Measurements from ENCODE around the gene GNPTG. TPM values are rescaled to one million over a fixed set of nuclear protein-coding genes. Genes with fewer than 3 reads are reported as not detected.

Gene GNPTG
- total and polyA plus RNA-seq, 2 of the 13 experiments (the other 11 are each of a cell fraction or from before 2014, with no cell fraction given) = 22.7 to 71.1 TPM

- no peak for TF ChIP-seq ZNF407 (CRISPR knock-in tag; IDR thresholded peaks at IDR 0.05; ENCODE audit: not compliant biosample characterization)
- no peak for TF ChIP-seq CENPX (CRISPR knock-in tag; IDR thresholded peaks at IDR 0.05)
- TF ChIP-seq KAT7 (CRISPR knock-in tag; IDR thresholded peaks at IDR 0.05; ENCODE audit: borderline replicate concordance) = peak; percentile 34; the same call in 1 of the 2 replicates
- no peak for TF ChIP-seq ZNF30 (CRISPR knock-in tag; IDR thresholded peaks at IDR 0.05)
- TF ChIP-seq ZMAT5 (CRISPR knock-in tag; IDR thresholded peaks at IDR 0.05; ENCODE audit: borderline replicate concordance, low read depth) = no peak
- TF ChIP-seq TRIM24 (CRISPR knock-in tag; IDR thresholded peaks at IDR 0.05) = no peak
- 0 out of 2 replicates have a peak, but pooled peaks have one; percentile 38 for TF ChIP-seq MEIS2 (CRISPR knock-in tag; IDR thresholded peaks at IDR 0.05)
- TF ChIP-seq SKI (IDR thresholded peaks at IDR 0.05; ENCODE audit: partially characterized antibody) = no peak
- TF ChIP-seq RORA (CRISPR knock-in tag; IDR thresholded peaks at IDR 0.05) = no peak
- TF ChIP-seq ZBTB2 (CRISPR knock-in tag; IDR thresholded peaks at IDR 0.05; ENCODE audit: low read depth) = 0 out of 2 replicates have a peak, but pooled peaks have one; percentile 42
- peak; percentile 56; the same call in 1 of the 2 replicates for TF ChIP-seq HDAC1 (CRISPR knock-in tag; IDR thresholded peaks at IDR 0.05)
- TF ChIP-seq AGO1 (IDR thresholded peaks at IDR 0.05; ENCODE audit: low read depth, low read length, poor library complexity, severe bottlenecking) = no peak
- TF ChIP-seq ZFX (CRISPR knock-in tag; IDR thresholded peaks at IDR 0.05; ENCODE audit: low read depth) = 0 out of 2 replicates have a peak, but pooled peaks have one; percentile 14
- TF ChIP-seq ZNF124 (CRISPR knock-in tag; IDR thresholded peaks at IDR 0.05) = no peak
- TF ChIP-seq TGIF2 (CRISPR knock-in tag; IDR thresholded peaks at IDR 0.05) = no peak
- TF ChIP-seq NR2F2 (IDR thresholded peaks at IDR 0.05; ENCODE audit: borderline replicate concordance, low read depth) = no peak
- no peak for TF ChIP-seq ZNF121 (CRISPR knock-in tag; IDR thresholded peaks at IDR 0.05)
Observed at GRCh38 chr16:1309888-1310831, 41.6 kb upstream of the GNPTG start (continued).
